ENCODE results near the gene RNU5B-1. TPM values are rescaled to one million over a fixed set of nuclear protein-coding genes. Genes with fewer than 3 reads are reported as not detected.

Gene RNU5B-1
- total RNA-seq, 6 experiments from 2014 or later, result 8.6 to 18.0 (median 10.5) TPM; not detected in 3

DNA sequence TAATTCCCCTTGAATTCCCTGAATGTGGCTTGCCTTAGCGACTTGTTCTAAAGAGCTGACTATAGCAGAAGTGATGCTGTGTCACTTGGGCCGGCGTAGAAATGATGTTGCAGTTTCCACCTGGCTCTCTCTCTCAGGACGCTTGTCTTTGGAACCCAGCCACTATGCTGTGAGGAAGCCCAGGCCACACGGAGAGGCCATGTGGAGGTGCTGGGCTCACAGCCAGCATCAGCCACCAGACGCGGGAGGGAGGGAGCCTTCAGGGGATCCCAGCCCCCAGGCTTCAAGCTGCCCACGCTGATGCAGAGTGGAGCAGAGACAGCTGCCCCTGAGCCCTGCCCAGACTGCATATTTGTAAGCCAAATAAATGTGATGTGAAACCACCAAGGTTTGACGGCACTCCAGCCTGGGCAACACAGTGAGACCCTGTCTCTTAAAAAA lies 18.6 kb downstream of the RNU5B-1 start:
- Mint-ChIP-seq H3K36me3 (ENCODE audit: low read depth) (no peaks in the 10 kb centered on the region), H3K4me3 (no peak overlapping the region), H3K27me3 (ENCODE audit: insufficient read depth) (peaks cover 20% of the 10 kb centered on the region), H3K4me1 (ENCODE audit: low read depth) (no peaks in the 10 kb centered on the region), H3K9me3 (no peaks in the 10 kb centered on the region), H3K27ac (no peak overlapping the region)
- DNase-seq, result no peak
- TF ChIP-seq, protein P1, sequence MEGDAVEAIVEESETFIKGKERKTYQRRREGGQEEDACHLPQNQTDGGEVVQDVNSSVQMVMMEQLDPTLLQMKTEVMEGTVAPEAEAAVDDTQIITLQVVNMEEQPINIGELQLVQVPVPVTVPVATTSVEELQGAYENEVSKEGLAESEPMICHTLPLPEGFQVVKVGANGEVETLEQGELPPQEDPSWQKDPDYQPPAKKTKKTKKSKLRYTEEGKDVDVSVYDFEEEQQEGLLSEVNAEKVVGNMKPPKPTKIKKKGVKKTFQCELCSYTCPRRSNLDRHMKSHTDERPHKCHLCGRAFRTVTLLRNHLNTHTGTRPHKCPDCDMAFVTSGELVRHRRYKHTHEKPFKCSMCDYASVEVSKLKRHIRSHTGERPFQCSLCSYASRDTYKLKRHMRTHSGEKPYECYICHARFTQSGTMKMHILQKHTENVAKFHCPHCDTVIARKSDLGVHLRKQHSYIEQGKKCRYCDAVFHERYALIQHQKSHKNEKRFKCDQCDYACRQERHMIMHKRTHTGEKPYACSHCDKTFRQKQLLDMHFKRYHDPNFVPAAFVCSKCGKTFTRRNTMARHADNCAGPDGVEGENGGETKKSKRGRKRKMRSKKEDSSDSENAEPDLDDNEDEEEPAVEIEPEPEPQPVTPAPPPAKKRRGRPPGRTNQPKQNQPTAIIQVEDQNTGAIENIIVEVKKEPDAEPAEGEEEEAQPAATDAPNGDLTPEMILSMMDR (IDR thresholded peaks at IDR 0.05), result no peak

DNA sequence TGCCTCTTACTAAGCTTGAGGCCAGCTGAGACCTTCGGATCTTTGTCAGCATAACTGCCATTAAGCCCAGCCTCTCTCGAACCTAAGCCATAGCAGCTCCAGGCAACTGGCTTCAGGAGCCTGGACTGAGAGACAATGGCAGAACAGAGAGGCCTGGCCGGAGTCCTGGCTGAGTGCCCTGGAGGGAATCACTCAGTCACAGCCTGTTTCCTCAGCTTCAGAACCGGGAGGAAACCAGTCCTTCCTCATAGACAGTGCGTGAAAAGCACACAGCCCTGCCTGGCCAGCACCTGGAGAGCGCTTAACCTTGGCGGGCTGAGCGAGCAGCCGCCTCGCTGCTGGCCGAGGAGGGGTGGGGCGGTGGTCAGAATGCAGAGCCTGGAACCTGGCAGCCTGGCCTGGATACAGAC lies 21.6 kb downstream of the RNU5B-1 start:
- TF ChIP-seq, protein P1 (IDR thresholded peaks at IDR 0.05), result no peak
- Mint-ChIP-seq H3K4me1 (ENCODE audit: low read depth) (no peaks in the 10 kb centered on the region), H3K4me3 (no peak overlapping the region), H3K9me3 (no peaks in the 10 kb centered on the region), H3K27me3 (ENCODE audit: insufficient read depth) (peaks cover 28% of the 10 kb centered on the region), H3K27ac (no peak overlapping the region), H3K36me3 (ENCODE audit: low read depth) (no peaks in the 10 kb centered on the region)
- no peak for DNase-seq

DNA sequence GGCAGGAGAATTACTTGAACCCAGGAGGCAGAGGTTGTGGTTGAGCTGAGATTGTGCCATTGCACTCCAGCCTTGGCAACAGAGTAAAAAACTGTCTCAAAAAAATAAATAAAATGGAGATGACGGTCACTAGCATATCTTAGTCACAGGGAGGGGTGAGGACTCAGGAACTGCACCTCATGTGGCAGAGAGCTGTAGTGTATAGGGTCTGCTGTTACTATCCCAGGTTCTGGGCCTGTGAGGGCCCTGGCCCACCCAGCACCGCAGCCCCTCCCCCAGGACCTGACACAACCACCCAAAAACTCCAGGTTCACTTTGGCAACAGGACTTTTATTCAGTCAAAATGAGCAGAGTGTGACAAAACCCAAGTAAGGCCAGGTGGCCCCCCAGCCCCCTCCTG lies 22.3 kb downstream of the RNU5B-1 start:
- DNase-seq, result no peak
- Mint-ChIP-seq H3K4me3 (no peak overlapping the region), H3K4me1 (ENCODE audit: low read depth) (no peaks in the 10 kb centered on the region), H3K27ac (no peak overlapping the region), H3K36me3 (ENCODE audit: low read depth) (no peaks in the 10 kb centered on the region), H3K9me3 (no peaks in the 10 kb centered on the region), H3K27me3 (ENCODE audit: insufficient read depth) (peaks cover 22% of the 10 kb centered on the region)
- TF ChIP-seq, protein P1 (IDR thresholded peaks at IDR 0.05), result no peak

DNA sequence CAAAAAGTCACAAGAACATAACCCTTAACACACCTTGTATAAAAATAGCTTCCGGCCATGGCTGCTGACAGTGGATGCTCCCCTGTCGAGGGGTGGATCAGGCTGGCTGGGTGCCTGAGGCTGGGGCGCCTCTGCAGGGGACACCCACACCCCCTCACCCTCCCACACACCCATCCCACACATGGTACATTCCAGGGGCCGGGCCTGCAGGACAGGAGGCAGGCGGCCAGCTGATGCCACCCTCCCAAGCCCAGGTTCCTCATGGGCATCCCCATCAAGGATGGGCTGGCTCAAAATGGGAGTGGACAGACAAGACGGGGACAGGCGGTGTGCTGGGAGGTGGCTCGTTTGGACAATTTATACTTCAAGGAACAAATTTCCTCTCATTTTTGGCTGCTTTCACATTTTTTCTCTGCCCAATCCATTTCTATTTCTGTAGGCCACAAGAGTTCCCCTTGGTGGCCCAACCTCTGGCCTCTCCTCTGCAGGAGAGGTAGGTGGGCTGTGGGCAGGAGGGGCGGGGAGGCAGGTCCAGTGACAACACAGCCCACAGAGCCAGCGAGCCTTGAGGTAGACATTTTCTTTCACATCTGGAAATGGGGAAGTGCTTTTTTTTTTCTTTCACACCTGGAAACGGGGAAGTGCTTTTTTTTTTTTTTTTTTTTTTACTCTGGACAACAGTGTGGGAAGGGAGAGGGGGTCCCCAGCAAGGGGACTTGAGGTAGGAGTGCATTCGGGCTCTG lies 23.3 kb downstream of the RNU5B-1 start:
- Mint-ChIP-seq H3K4me3 (no peak overlapping the region), H3K27ac (no peak overlapping the region), H3K27me3 (ENCODE audit: insufficient read depth) (peaks cover 19% of the 10 kb centered on the region), H3K9me3 (no peaks in the 10 kb centered on the region), H3K4me1 (ENCODE audit: low read depth) (no peaks in the 10 kb centered on the region), H3K36me3 (ENCODE audit: low read depth) (no peaks in the 10 kb centered on the region)
- DNase-seq, result no peak
- TF ChIP-seq, protein P1 (IDR thresholded peaks at IDR 0.05), result no peak

DNA sequence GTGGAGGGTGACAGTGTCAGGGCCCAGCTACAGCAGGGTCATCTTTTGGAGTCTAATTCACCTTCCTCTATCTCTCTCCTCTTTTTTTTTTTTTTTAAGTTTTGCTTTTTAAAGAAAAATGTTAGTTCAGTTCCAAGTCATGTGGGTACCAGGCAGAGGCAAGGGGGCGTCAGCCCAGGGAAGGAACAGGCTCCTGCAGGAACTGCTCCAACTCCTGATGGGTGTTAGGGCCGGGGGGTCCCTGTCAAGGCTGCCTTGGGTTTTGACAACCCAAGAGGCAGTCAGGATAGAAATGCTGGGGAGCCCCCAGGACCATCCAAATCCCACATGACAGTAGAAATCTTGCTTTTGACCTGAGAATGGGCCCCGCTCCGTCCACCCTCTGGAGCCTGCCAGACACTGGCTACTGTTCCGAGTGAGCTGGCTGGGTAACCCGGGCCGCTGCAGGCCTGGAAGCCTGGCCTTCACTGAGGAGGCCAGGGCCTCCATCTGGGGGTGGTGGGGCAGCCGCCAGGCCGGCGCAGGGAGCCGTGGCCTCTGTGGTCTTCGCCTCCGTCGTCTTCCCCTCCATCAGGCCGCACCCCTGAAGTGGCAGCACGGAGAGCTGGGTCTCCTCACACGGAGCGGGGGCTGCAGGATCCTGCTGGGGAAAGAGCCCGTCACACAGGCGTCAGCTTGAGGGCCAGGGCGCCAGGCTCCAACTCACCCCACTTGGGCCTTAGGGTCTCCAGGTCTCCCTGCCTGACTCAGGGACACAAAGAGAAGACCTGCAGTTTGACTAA lies 24.2 kb downstream of the RNU5B-1 start:
- H3K36me3 Mint-ChIP-seq (ENCODE audit: low read depth), result no peaks in the 10 kb centered on the region
- no peak overlapping the region for H3K27ac Mint-ChIP-seq
- no peak for DNase-seq
- no peaks in the 10 kb centered on the region for H3K9me3 Mint-ChIP-seq
- TF ChIP-seq, protein P1 (IDR thresholded peaks at IDR 0.05), result no peak
- no peak overlapping the region for H3K4me3 Mint-ChIP-seq
- H3K27me3 Mint-ChIP-seq (ENCODE audit: insufficient read depth), result peaks cover 19% of the 10 kb centered on the region
- H3K4me1 Mint-ChIP-seq (ENCODE audit: low read depth), result no peaks in the 10 kb centered on the region

Data from HFFc6 (cell line).